NCI-H446 treated with DMSO at 0.1 percent for 48 hours (cell line): Measurements from ENCODE around the gene MS4A7.
"Not testable (repeated sequence)": the region's sequence is repeated elsewhere in the genome, so short reads cannot be mapped to it uniquely, and the experiment has no call there.

Source experiments
- DNase-seq: peaks from one replicate; lab custom pipeline; 2025; lab: John Stamatoyannopoulos, UW

Gene MS4A7

GRCh38 chr11:60378354-60378753 lies at the start of gene MS4A7:
TSS of gene MS4A7 (plus strand) at chr11:60378532. CDS start at chr11:60383142, 4,610 bp downstream.
- DNase-seq, result no peak

GRCh38 chr11:60332846-60333245 lies 45.5 kb upstream of the MS4A7 start:
- no peak for DNase-seq

- DNase-seq, result no peak
Observed at GRCh38 chr11:60334005-60334620, 44.2 kb upstream of the MS4A7 start.

- DNase-seq, result no peak
Observed at GRCh38 chr11:60336767-60337391, 41.5 kb upstream of the MS4A7 start.

GRCh38 chr11:60338053-60338452 lies 40.3 kb upstream of the MS4A7 start:
- DNase-seq, result no peak

GRCh38 chr11:60339356-60339755 lies 39.0 kb upstream of the MS4A7 start:
- no peak for DNase-seq

- no peak for DNase-seq
Observed at GRCh38 chr11:60343094-60343704, 35.1 kb upstream of the MS4A7 start.

GRCh38 chr11:60344146-60344545 lies 34.2 kb upstream of the MS4A7 start:
- no peak for DNase-seq

GRCh38 chr11:60345489-60345888 lies 32.8 kb upstream of the MS4A7 start:
- DNase-seq, result no peak

GRCh38 chr11:60347084-60347797 lies 31.1 kb upstream of the MS4A7 start:
- DNase-seq, result no peak

GRCh38 chr11:60348116-60348515 lies 30.2 kb upstream of the MS4A7 start:
- no peak for DNase-seq

- DNase-seq, result no peak
Observed at GRCh38 chr11:60349990-60350389, 28.3 kb upstream of the MS4A7 start.

GRCh38 chr11:60357771-60358170 lies 20.6 kb upstream of the MS4A7 start:
- DNase-seq, result no peak

GRCh38 chr11:60360621-60361020 lies 17.7 kb upstream of the MS4A7 start:
- no peak for DNase-seq

- DNase-seq, result no peak
Observed at GRCh38 chr11:60362241-60362640, 16.1 kb upstream of the MS4A7 start.

- peak; percentile 24 for DNase-seq
Observed at GRCh38 chr11:60363542-60364470, 14.5 kb upstream of the MS4A7 start.

- DNase-seq, result not testable (repeated sequence)
Observed at GRCh38 chr11:60366262-60366904, 11.9 kb upstream of the MS4A7 start.

GRCh38 chr11:60367009-60367408 lies 11.3 kb upstream of the MS4A7 start:
- DNase-seq, result no peak

GRCh38 chr11:60367896-60368295 lies 10.4 kb upstream of the MS4A7 start:
- no peak for DNase-seq

GRCh38 chr11:60370252-60370810 lies 8.0 kb upstream of the MS4A7 start:
- no peak for DNase-seq

GRCh38 chr11:60370811-60371298 lies 7.5 kb upstream of the MS4A7 start:
- DNase-seq, result no peak
